Cardiac muscle cell (in vitro differentiated cells and primary cell): Measurements from ENCODE around the gene TYROBP. TPM values are rescaled to one million over a fixed set of nuclear protein-coding genes. Genes with fewer than 3 reads are reported as not detected.

ENCODE experiments used
- DNase-seq, 2 donors: peaks; one replicate each; pipeline versions ENCODE4 v3.0.0 to v3.0.0-alpha.2; 2010 to 2017; ENCODE audit warnings: low read depth in 1 of 2, low spot score in 1 of 2
- H3K27ac ChIP-seq: fragments of 200-600 bp; sonication (generic); 2 replicates; pipeline ENCODE4 v1.5.1; 2016
- H3K27me3 ChIP-seq: fragments of 200-600 bp; sonication (generic); 2 replicates; pipeline ENCODE4 v1.6.0; 2016; ENCODE audit warnings: control low read depth
- H3K36me3 ChIP-seq: fragments of 200-600 bp; sonication (generic); 2 replicates; pipeline ENCODE4 v1.5.1; 2016; ENCODE audit warnings: control low read depth
- H3K4me1 ChIP-seq: fragments of 200-600 bp; sonication (generic); 2 replicates; pipeline ENCODE4 v1.8.1; 2017; ENCODE audit warnings: low read depth, mild to moderate bottlenecking, mixed run types
- H3K4me3 ChIP-seq: fragments of 200-600 bp; sonication (generic); 2 replicates; pipeline ENCODE4 v1.5.1; 2016; ENCODE audit warnings: mild to moderate bottlenecking
- H3K9me3 ChIP-seq: fragments of 200-600 bp; sonication (generic); 2 replicates; pipeline ENCODE4 v1.5.1; 2017; ENCODE audit warnings: low read depth, mild to moderate bottlenecking, control low read depth
- CTCF ChIP-seq: IDR thresholded peaks from 2 replicates; pipeline ENCODE4 v1.5.1; 2012; ENCODE audit warnings: low read depth, mild to moderate bottlenecking, low read length
- polyA plus RNA-seq: library from polyadenylated mRNA; unstranded; fragments of >200 nt; fragmentation: Nextera tagmentation; extraction: Ambion mirVana; gene quantifications from 2 replicates; pipeline ENCODE4 v1.2.1, GENCODE V29; 2016
- total RNA-seq: library from RNA; depleted of rRNA; stranded (reverse); fragments of >200 nt; gene quantifications from 2 replicates; pipeline ENCODE4 v1.2.3, GENCODE V29; 2016

Gene TYROBP
- total and polyA plus RNA-seq, 2 experiments from 2014 or later, result not detected

GRCh38 chr19:35888398-35888797 lies 19.7 kb downstream of the TYROBP start:
- Histone ChIP-seq H3K36me3 (peaks cover 11% of the 10 kb centered on the region), H3K9me3 (no peaks in the 10 kb centered on the region), H3K4me1 (no peaks in the 10 kb centered on the region), H3K4me3 (no peak overlapping the region), H3K27me3 (no peaks in the 10 kb centered on the region), H3K27ac (no peak overlapping the region)
- no peak for TF ChIP-seq CTCF
- no peak for DNase-seq

GRCh38 chr19:35887197-35887596 lies 20.9 kb downstream of the TYROBP start:
- Histone ChIP-seq H3K4me1 (no peaks in the 10 kb centered on the region), H3K4me3 (no peak overlapping the region), H3K27me3 (no peaks in the 10 kb centered on the region), H3K27ac (no peak overlapping the region), H3K36me3 (peaks cover 11% of the 10 kb centered on the region), H3K9me3 (no peaks in the 10 kb centered on the region)
- no peak for DNase-seq
- no peak for TF ChIP-seq CTCF

GRCh38 chr19:35885904-35886303 lies 22.2 kb downstream of the TYROBP start:
- H3K36me3 ChIP-seq, result peaks cover 11% of the 10 kb centered on the region
- no peak for TF ChIP-seq CTCF

GRCh38 chr19:35885225-35885738 lies 22.8 kb downstream of the TYROBP start:
- H3K4me1 ChIP-seq, result no peaks in the 10 kb centered on the region
- peaks cover 11% of the 10 kb centered on the region for H3K36me3 ChIP-seq
- H3K4me3 ChIP-seq, result no peak overlapping the region
- H3K27ac ChIP-seq, result no peak overlapping the region
- no peaks in the 10 kb centered on the region for H3K27me3 ChIP-seq
- no peak for TF ChIP-seq CTCF
- H3K9me3 ChIP-seq, result no peaks in the 10 kb centered on the region
- no peak for DNase-seq

More at GRCh38 chr19:35885904-35886303, 22.2 kb downstream of the TYROBP start:
- DNase-seq, result no peak
- H3K4me3 ChIP-seq, result no peak overlapping the region
- H3K27ac ChIP-seq, result no peak overlapping the region
- no peaks in the 10 kb centered on the region for H3K4me1 ChIP-seq
- H3K9me3 ChIP-seq, result no peaks in the 10 kb centered on the region
- H3K27me3 ChIP-seq, result no peaks in the 10 kb centered on the region

- Histone ChIP-seq H3K4me1 (peaks cover 4% of the 10 kb centered on the region), H3K9me3 (no peaks in the 10 kb centered on the region), H3K27ac (no peak overlapping the region), H3K36me3 (peaks cover 5% of the 10 kb centered on the region), H3K27me3 (no peaks in the 10 kb centered on the region), H3K4me3 (no peak overlapping the region)
- no peak for DNase-seq
- TF ChIP-seq CTCF, result no peak
Observed at GRCh38 chr19:35883882-35884281, 24.2 kb downstream of the TYROBP start.
